ENCODE measurements around the gene SWSAP1.

SWSAP1 gene

GRCh38 chr19:11346104-11346940, 28.1 kb upstream of the SWSAP1 start, which contains the start of the genes CCDC159 and TMEM205 (continued):
- TF ChIP-seq, protein P1, sequence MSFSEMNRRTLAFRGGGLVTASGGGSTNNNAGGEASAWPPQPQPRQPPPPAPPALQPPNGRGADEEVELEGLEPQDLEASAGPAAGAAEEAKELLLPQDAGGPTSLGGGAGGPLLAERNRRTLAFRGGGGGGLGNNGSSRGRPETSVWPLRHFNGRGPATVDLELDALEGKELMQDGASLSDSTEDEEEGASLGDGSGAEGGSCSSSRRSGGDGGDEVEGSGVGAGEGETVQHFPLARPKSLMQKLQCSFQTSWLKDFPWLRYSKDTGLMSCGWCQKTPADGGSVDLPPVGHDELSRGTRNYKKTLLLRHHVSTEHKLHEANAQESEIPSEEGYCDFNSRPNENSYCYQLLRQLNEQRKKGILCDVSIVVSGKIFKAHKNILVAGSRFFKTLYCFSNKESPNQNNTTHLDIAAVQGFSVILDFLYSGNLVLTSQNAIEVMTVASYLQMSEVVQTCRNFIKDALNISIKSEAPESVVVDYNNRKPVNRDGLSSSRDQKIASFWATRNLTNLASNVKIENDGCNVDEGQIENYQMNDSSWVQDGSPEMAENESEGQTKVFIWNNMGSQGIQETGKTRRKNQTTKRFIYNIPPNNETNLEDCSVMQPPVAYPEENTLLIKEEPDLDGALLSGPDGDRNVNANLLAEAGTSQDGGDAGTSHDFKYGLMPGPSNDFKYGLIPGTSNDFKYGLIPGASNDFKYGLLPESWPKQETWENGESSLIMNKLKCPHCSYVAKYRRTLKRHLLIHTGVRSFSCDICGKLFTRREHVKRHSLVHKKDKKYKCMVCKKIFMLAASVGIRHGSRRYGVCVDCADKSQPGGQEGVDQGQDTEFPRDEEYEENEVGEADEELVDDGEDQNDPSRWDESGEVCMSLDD (tag by site-specific recombination; IDR thresholded peaks at IDR 0.05), result peak; percentile 42; the same call in 1 of the 2 replicates
- no peak for TF ChIP-seq ZNF792 (tag by site-specific recombination; IDR thresholded peaks at IDR 0.05)
- TF ChIP-seq SP3 (tag by site-specific recombination; IDR thresholded peaks at IDR 0.05), result peak; percentile 93
- TF ChIP-seq GLI2 (tag by site-specific recombination; IDR thresholded peaks at IDR 0.05; ENCODE audit: borderline replicate concordance, low read depth), result no peak
- peak; percentile 52 for TF ChIP-seq KLF1 (tag by site-specific recombination; IDR thresholded peaks at IDR 0.05)
- no peak for TF ChIP-seq ZNF768 (tag by site-specific recombination; IDR thresholded peaks at IDR 0.05)
- no peak for TF ChIP-seq ZNF521 (tag by site-specific recombination; IDR thresholded peaks at IDR 0.05)
- peak; percentile 60; the same call in 1 of the 2 replicates for TF ChIP-seq ZBTB21 (tag by site-specific recombination; IDR thresholded peaks at IDR 0.05)

DNA sequence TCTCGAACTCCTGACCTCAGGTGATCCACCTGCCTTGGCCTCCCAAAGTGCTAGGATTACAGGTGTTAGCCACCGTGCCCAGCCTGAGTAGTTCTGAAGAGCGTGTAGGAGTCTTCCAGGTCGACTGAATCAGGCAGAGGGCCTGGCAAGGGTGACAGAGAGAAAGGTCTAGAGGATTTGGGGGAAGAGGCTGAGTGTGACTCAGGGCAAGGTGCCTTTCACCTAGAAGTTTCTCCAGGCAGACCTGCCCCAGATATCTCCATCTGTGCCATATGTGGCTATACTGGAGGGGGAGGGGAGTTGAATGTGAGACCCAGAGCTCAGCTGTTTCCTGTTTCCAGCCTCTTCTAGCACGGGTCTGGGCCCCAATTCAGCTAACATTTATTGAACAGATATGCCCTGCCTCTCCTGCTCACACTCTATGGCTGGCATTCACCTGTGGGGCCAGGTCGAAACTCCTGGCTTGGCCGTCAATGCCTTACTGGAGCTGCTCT, 26.9 kb upstream of the SWSAP1 start:
- CTCF ChIA-PET, result interaction anchor here (2.1 kb wide), 1 partner anchor 33 kb away, joined by 19 read pairs; no protein-coding TSS in a partner anchor
- no peaks in the 10 kb centered on the region for H3K9me3 ChIP-seq (ENCODE audit: control insufficient read depth, insufficient read depth, low read depth, low read length)
- peaks cover 0 to 2% of the 10 kb centered on the region in 2 experiments; a peak in 1 of 3 replicates for H3K36me3 ChIP-seq (ENCODE audit: control insufficient read depth in 2 of 2, insufficient read depth in 1 of 2, low read length in 2 of 2)
- POLR2A ChIA-PET, result interaction anchor here (1.6 to 3.2 kb wide), 2 partner anchors 28 to 88 kb away, joined by 6 to 36 read pairs; partner anchors contain the start of genes ODAD3, PRKCSH and SWSAP1
- no peak overlapping the region for H3K27ac ChIP-seq (ENCODE audit: extremely low read depth, low read depth, low read length)
- H3K4me3 ChIP-seq (ENCODE audit: low read depth, low read length), result no peak overlapping the region
- no peaks in the 10 kb centered on the region for H3K4me1 ChIP-seq (ENCODE audit: control insufficient read depth, insufficient read depth, low read length)
- TF ChIP-seq MZF1 (tag by site-specific recombination; IDR thresholded peaks at IDR 0.05; ENCODE audit: borderline replicate concordance) (no peak), ZNF529 (tag by site-specific recombination; IDR thresholded peaks at IDR 0.05; ENCODE audit: insufficient replicate concordance) (no peak), ZNF292 (tag by site-specific recombination; IDR thresholded peaks at IDR 0.05; ENCODE audit: borderline replicate concordance, low read depth) (no peak), ZNF221 (tag by site-specific recombination; IDR thresholded peaks at IDR 0.05; ENCODE audit: borderline replicate concordance) (no peak), KLF7 (tag by site-specific recombination; IDR thresholded peaks at IDR 0.05; ENCODE audit: borderline replicate concordance) (no peak), ZNF133 (tag by site-specific recombination; IDR thresholded peaks at IDR 0.05) (no peak), ZNF626 (tag by site-specific recombination; IDR thresholded peaks at IDR 0.05) (no peak), ZNF16 (tag by site-specific recombination; IDR thresholded peaks at IDR 0.05; ENCODE audit: low read depth) (no peak), GFI1B (tag by site-specific recombination; IDR thresholded peaks at IDR 0.05) (no peak), ZNF214 (tag by site-specific recombination; IDR thresholded peaks at IDR 0.05; ENCODE audit: borderline replicate concordance) (no peak), ZFP3 (tag by site-specific recombination; IDR thresholded peaks at IDR 0.05; ENCODE audit: low read depth) (no peak), ZNF202 (tag by site-specific recombination; IDR thresholded peaks at IDR 0.05; ENCODE audit: borderline replicate concordance) (no peak), ZNF776 (tag by site-specific recombination; IDR thresholded peaks at IDR 0.05; ENCODE audit: borderline replicate concordance) (no peak)
